H1 (cell line): ENCODE data around the gene PINK1. TPM values are rescaled to one million over a fixed set of nuclear protein-coding genes. Genes with fewer than 3 reads are reported as not detected.

Experiments used
- CTCF ChIA-PET: fragments of 300-600 bp; sonication (Branson Sonifier 250); formaldehyde crosslinking; loops from one replicate; lab custom pipeline; 2021; ENCODE audit not compliant: partially characterized antibody; lab: Charles Lee
- POLR2A ChIA-PET: fragments of 300-600 bp; sonication (Branson Sonifier 250); formaldehyde crosslinking; loops from one replicate; lab custom pipeline; 2021; ENCODE audit warnings: inconsistent platforms; ENCODE audit not compliant: partially characterized antibody; lab: Charles Lee
- DNase-seq, 2 experiments: peaks; one replicate each; pipeline versions ENCODE4 v3.0.0 to v3.0.0-alpha.2; 2010 to 2022; ENCODE audit warnings: low spot score in 2 of 2, low read depth in 1 of 2, mixed read lengths in 1 of 2
- FAIRE-seq: peaks from 2 replicates; lab custom pipeline; 2011; peaks lifted over from hg19 to GRCh38; lab: Jason Lieb, UNC
- H2AFZ ChIP-seq: 2 replicates; pipeline ENCODE4 v1.8.1; 2012; ENCODE audit warnings: low read length, inconsistent platforms
- H2AK5ac ChIP-seq: 2 replicates; pipeline ENCODE4 v1.6.1; 2013; ENCODE audit warnings: low read depth, low read length
- H2BK120ac ChIP-seq: replicated peaks from 2 replicates; pipeline ENCODE3; 2013; ENCODE audit warnings: low read depth, low read length, inconsistent platforms
- H2BK12ac ChIP-seq: 2 replicates; pipeline ENCODE4 v1.6.1; 2013; ENCODE audit warnings: low read depth, low read length
- H2BK15ac ChIP-seq: 2 replicates; pipeline ENCODE4 v1.6.1; 2013; ENCODE audit warnings: low read length
- H2BK20ac ChIP-seq: 2 replicates; pipeline ENCODE4 v1.6.1; 2013; ENCODE audit warnings: low read length
- H2BK5ac ChIP-seq: 2 replicates; pipeline ENCODE4 v1.6.1; 2013; ENCODE audit warnings: low read depth, low read length
- H3K14ac ChIP-seq: 2 replicates; pipeline ENCODE4 v1.6.1; 2013; ENCODE audit warnings: inconsistent platforms; ENCODE audit not compliant: insufficient read length
- H3K18ac ChIP-seq: 2 replicates; pipeline ENCODE4 v1.6.1; 2013; ENCODE audit warnings: low read length; ENCODE audit errors: extremely low read depth
- H3K23ac ChIP-seq: 2 replicates; pipeline ENCODE4 v1.6.1; 2013; ENCODE audit warnings: inconsistent platforms; ENCODE audit not compliant: insufficient read length
- H3K23me2 ChIP-seq: 2 replicates; pipeline ENCODE4 v1.6.1; 2013; ENCODE audit warnings: low read depth, low read length
- H3K27ac ChIP-seq: 2 replicates; pipeline ENCODE4 v1.6.1; 2011; ENCODE audit warnings: low read depth, low read length, inconsistent platforms
- H3K27me3 ChIP-seq, 4 experiments: replicated peaks in 1 of 4; 1 replicate in 1 of 4; 2 replicates in 3 of 4; pipeline versions ENCODE4 v1.6.1 to v1.8.1; 2011 to 2013; ENCODE audit warnings: low read length in 3 of 4, mild to moderate bottlenecking in 3 of 4, inconsistent platforms in 2 of 4, mixed read lengths in 2 of 4, moderate library complexity in 1 of 4; ENCODE audit not compliant: control insufficient read depth in 3 of 4, insufficient read depth in 3 of 4; ENCODE audit errors: extremely low read depth in 1 of 4
- H3K36me3 ChIP-seq, 4 experiments: 2 replicates each; pipeline versions ENCODE4 v1.6.1 to v1.8.1; 2011 to 2013; ENCODE audit warnings: mild to moderate bottlenecking in 4 of 4, low read length in 3 of 4, moderate library complexity in 2 of 4, control low read depth in 1 of 4, inconsistent platforms in 1 of 4; ENCODE audit not compliant: insufficient read depth in 4 of 4, control insufficient read depth in 2 of 4
- H3K4ac ChIP-seq: replicated peaks from 2 replicates; pipeline ENCODE3; 2013; ENCODE audit warnings: low read length, low read depth, mixed read lengths, inconsistent platforms; ENCODE audit not compliant: insufficient read length
- H3K4me1 ChIP-seq, 4 experiments: replicated peaks in 1 of 4; 1 replicate in 1 of 4; 2 replicates in 3 of 4; pipeline versions ENCODE4 v1.6.1 to v1.8.1; 2011 to 2013; ENCODE audit warnings: low read length in 3 of 4, inconsistent platforms in 2 of 4, mixed read lengths in 1 of 4; ENCODE audit not compliant: insufficient read depth in 4 of 4, control insufficient read depth in 3 of 4
- H3K4me2 ChIP-seq, 2 experiments: 2 replicates each; pipeline versions ENCODE4 v1.6.1 to v1.8.1; 2011 to 2013; ENCODE audit warnings: low read depth in 2 of 2, low read length in 2 of 2, control low read depth in 1 of 2, inconsistent platforms in 1 of 2, mild to moderate bottlenecking in 1 of 2; ENCODE audit not compliant: insufficient read depth in 1 of 2
- H3K4me3 ChIP-seq, 4 experiments: fragments of 200-600, 300-600 bp in 1 of 4; sonication (generic), shearing (Covaris generic), sonication (Bioruptor Twin) in 1 of 4; 2 replicates each; pipeline versions ENCODE4 v1.5.1 to v1.8.1; 2011 to 2016; ENCODE audit warnings: low read length in 4 of 4, low read depth in 3 of 4, control low read depth in 2 of 4, inconsistent platforms in 2 of 4, mild to moderate bottlenecking in 2 of 4, mixed read lengths in 1 of 4, moderate library complexity in 1 of 4; ENCODE audit not compliant: insufficient read depth in 2 of 4; ENCODE audit errors: extremely low read depth in 1 of 4
- H3K56ac ChIP-seq: replicated peaks from 2 replicates; pipeline ENCODE3; 2013; ENCODE audit warnings: low read depth, mild to moderate bottlenecking, mixed read lengths, low read length, inconsistent platforms; ENCODE audit not compliant: insufficient read length
- H3K79me1 ChIP-seq: 2 replicates; pipeline ENCODE4 v1.6.1; 2013; ENCODE audit warnings: low read depth, low read length, control low read depth
- H3K79me2 ChIP-seq, 2 experiments: 2 replicates each; pipeline versions ENCODE4 v1.6.1 to v1.8.1; 2012 to 2013; ENCODE audit warnings: low read length in 2 of 2, mild to moderate bottlenecking in 2 of 2, inconsistent platforms in 1 of 2; ENCODE audit not compliant: insufficient read depth in 2 of 2, control insufficient read depth in 1 of 2
- H3K9ac ChIP-seq, 4 experiments: replicated peaks in 1 of 4; 1 replicate in 1 of 4; 2 replicates in 3 of 4; pipeline versions ENCODE4 v1.6.1 to v1.8.1; 2011 to 2013; ENCODE audit warnings: low read depth in 3 of 4, low read length in 3 of 4, control low read depth in 2 of 4, mild to moderate bottlenecking in 2 of 4, moderate library complexity in 2 of 4, inconsistent platforms in 1 of 4; ENCODE audit errors: extremely low read depth in 1 of 4
- H3K9me3 ChIP-seq, 2 experiments: 2 replicates each; pipeline versions ENCODE4 v1.6.1 to v1.8.1; 2012 to 2013; ENCODE audit warnings: mild to moderate bottlenecking in 2 of 2, moderate library complexity in 2 of 2, control low read depth in 1 of 2, inconsistent platforms in 1 of 2, low read depth in 1 of 2, low read length in 1 of 2, mixed read lengths in 1 of 2; ENCODE audit not compliant: insufficient read depth in 2 of 2
- H4K20me1 ChIP-seq, 2 experiments: replicated peaks in 1 of 2; 2 replicates each; pipeline versions ENCODE3 to v1.8.1; 2011 to 2013; ENCODE audit warnings: inconsistent platforms in 2 of 2, low read length in 2 of 2, mild to moderate bottlenecking in 1 of 2; ENCODE audit not compliant: insufficient read depth in 2 of 2, control insufficient read depth in 1 of 2
- H4K5ac ChIP-seq: 2 replicates; pipeline ENCODE4 v1.6.1; 2013; ENCODE audit warnings: low read length, low read depth, mixed read lengths, inconsistent platforms; ENCODE audit not compliant: insufficient read length
- H4K8ac ChIP-seq: 2 replicates; pipeline ENCODE4 v1.8.0; 2013; ENCODE audit warnings: mild to moderate bottlenecking, moderate library complexity, low read length, inconsistent platforms; ENCODE audit not compliant: insufficient read depth; ENCODE audit errors: extremely low read depth
- H4K91ac ChIP-seq: replicated peaks from 2 replicates; pipeline ENCODE3; 2013; ENCODE audit warnings: low read length, mixed read lengths, inconsistent platforms; ENCODE audit not compliant: insufficient read length
- CTCF ChIP-seq, 3 experiments: IDR thresholded peaks; 1 replicate in 2 of 3; 2 replicates in 1 of 3; pipeline versions ENCODE4 v1.5.1 to v1.6.1; 2011; ENCODE audit warnings: low read length in 3 of 3, mild to moderate bottlenecking in 3 of 3, inconsistent platforms in 2 of 3, low read depth in 1 of 3, moderate library complexity in 1 of 3; ENCODE audit not compliant: insufficient read depth in 1 of 3; ENCODE audit errors: control extremely low read depth in 1 of 3
- EP300 ChIP-seq, 2 experiments: IDR thresholded peaks; 1 replicate in 1 of 2; 2 replicates in 1 of 2; pipeline ENCODE4 v1.6.1; 2011 to 2012; ENCODE audit warnings: low read depth in 2 of 2, low read length in 2 of 2, mild to moderate bottlenecking in 2 of 2, borderline replicate concordance in 1 of 2, inconsistent platforms in 1 of 2, moderate library complexity in 1 of 2
- WGBS, 2 experiments: shearing (Covaris generic) in 1 of 2; methylation state at CpG; one replicate each; pipeline versions ENCODE4 v1.1.6 to v1.1.7; 2013 to 2015; ENCODE audit warnings: low lambda C conversion rate in 2 of 2, mixed read lengths in 2 of 2, inconsistent platforms in 1 of 2, low coverage in 1 of 2, missing lambda C conversion rate in 1 of 2; ENCODE audit not compliant: insufficient replicate concordance in 2 of 2, insufficient coverage in 1 of 2, insufficient read length in 1 of 2; ENCODE audit errors: extremely low coverage in 1 of 2, missing lambda C conversion rate in 1 of 2; 5-methylcytosine and 5-hydroxymethylcytosine counted together
- polyA plus RNA-seq, 7 experiments: library from polyadenylated mRNA; depleted of rRNA in 3 of 7; stranded (reverse) in 5 of 7; unstranded in 2 of 7; fragments of >200 nt in 5 of 7; fragments of 200-250 nt in 2 of 7; gene quantifications; 1 replicate in 5 of 7; 2 replicates in 1 of 7; 4 replicates in 1 of 7; pipeline versions ENCODE4 v1.2.1 to v1.2.3, GENCODE V29; 2011 to 2013; ENCODE audit warnings: missing spikeins in 2 of 7, mixed read lengths in 2 of 7
- total RNA-seq: library from RNA; stranded (reverse); fragmentation: NEBNext Ultra II Directional; extraction: Animal tissue kit (Norgen Biotek cat#: 25700); gene quantifications from 2 replicates; pipeline ENCODE4 v1.2.1, GENCODE V29; 2021

Gene PINK1
- total and polyA plus RNA-seq, 2 of the 8 experiments (the other 6 are each of a cell fraction or from before 2014, with no cell fraction given) = 16.1 to 19.3 TPM

- peak overlapping the region; percentile 71 to 89 for H3K4me2 ChIP-seq
- H4K8ac ChIP-seq = peak overlapping the region; percentile 76; the same call in 1 of the 2 replicates
- FAIRE-seq (no peak), DNase-seq (no peak)
- peaks cover 9 to 40% of the 10 kb centered on the region in 2 experiments for H3K79me2 ChIP-seq
- no peak overlapping the region for H2AFZ ChIP-seq
- peak overlapping the region; percentile 76 for H3K27ac ChIP-seq
- 69% methylated on average over 7 of the region's 7 CpGs; no CpG with 5 or more reads in 1 of the 2 experiments for WGBS, 2 experiments
- peak overlapping the region; percentile 92; the same call in 1 of the 2 replicates for H2BK5ac ChIP-seq
- H2BK12ac ChIP-seq = 0 out of 2 replicates have a peak overlapping the region, but pooled peaks have one; percentile 29
- H3K14ac ChIP-seq = no peak overlapping the region
- peaks cover 12% of the 10 kb centered on the region for H3K23me2 ChIP-seq
- H2BK15ac ChIP-seq = 0 out of 2 replicates have a peak overlapping the region, but pooled peaks have one; percentile 5
- H4K5ac ChIP-seq = peak overlapping the region; percentile 62
- TF ChIP-seq CTCF (IDR thresholded peaks at IDR 0.05; ENCODE audit: control extremely low read depth in 1 of 3, insufficient read depth in 1 of 3, low read depth in 1 of 3, low read length in 3 of 3) = peak in 1 of 3 experiments; percentile 0; a peak in 1 of 4 replicates
- no peak for TF ChIP-seq EP300 (IDR thresholded peaks at IDR 0.05; ENCODE audit: borderline replicate concordance in 1 of 2, low read depth in 2 of 2, low read length in 2 of 2)
- H2AK5ac ChIP-seq = no peak overlapping the region
- no peaks in the 10 kb centered on the region; a peak in 1 of 4 replicates for H3K9me3 ChIP-seq
- H3K4ac ChIP-seq = peak overlapping the region; percentile 2
- H3K36me3 ChIP-seq = peaks cover 4 to 13% (median 9%) of the 10 kb centered on the region in 4 experiments; a peak in 6 of 8 replicates
- peak overlapping the region; percentile 61 for H4K91ac ChIP-seq
- ChIA-PET POLR2A (interaction anchor here (0.6 to 2.0 kb wide), 9 partner anchors 11 to 140 kb away, joined by 3 to 5 read pairs (median 4); partner anchors contain the start of gene HP1BP3), CTCF (interaction anchor here (0.6 to 2.2 kb wide), 8 partner anchors 10 to 231 kb away, joined by 3 to 8 read pairs (median 4); partner anchors contain the start of gene PINK1)
- H3K79me1 ChIP-seq = 0 out of 2 replicates have a peak, but pooled peaks cover 3% of the 10 kb centered on the region
- H2BK20ac ChIP-seq = no peak overlapping the region
- H4K20me1 ChIP-seq = peaks cover 4 to 8% of the 10 kb centered on the region in 2 experiments
- no peaks in the 10 kb centered on the region for H3K27me3 ChIP-seq
- no peak overlapping the region for H3K56ac ChIP-seq
- peak overlapping the region; percentile 88 to 95 (median 91) for H3K4me3 ChIP-seq
- peaks cover 0 to 9% (median 4%) of the 10 kb centered on the region in 4 experiments; a peak in 4 of 7 replicates for H3K4me1 ChIP-seq
- peak overlapping the region; percentile 69 to 93 (median 72) for H3K9ac ChIP-seq
- H3K18ac ChIP-seq = peak overlapping the region; percentile 79; the same call in 1 of the 2 replicates
- H2BK120ac ChIP-seq = no peak overlapping the region
- no peak overlapping the region for H3K23ac ChIP-seq
These were observed 28.8 kb downstream of the PINK1 start for GRCh38 chr1:20662110-20662475.
